Brain pericyte (primary cell): ENCODE data around the gene DRAXIN.

ENCODE experiments used
- DNase-seq: peaks from one replicate; pipeline ENCODE4 v3.0.0-alpha.2; 2012; ENCODE audit warnings: low read depth, low spot score

DRAXIN gene

GRCh38 chr1:11708554-11709350 is 17.2 kb downstream of the DRAXIN start:
- no peak for DNase-seq

DNA sequence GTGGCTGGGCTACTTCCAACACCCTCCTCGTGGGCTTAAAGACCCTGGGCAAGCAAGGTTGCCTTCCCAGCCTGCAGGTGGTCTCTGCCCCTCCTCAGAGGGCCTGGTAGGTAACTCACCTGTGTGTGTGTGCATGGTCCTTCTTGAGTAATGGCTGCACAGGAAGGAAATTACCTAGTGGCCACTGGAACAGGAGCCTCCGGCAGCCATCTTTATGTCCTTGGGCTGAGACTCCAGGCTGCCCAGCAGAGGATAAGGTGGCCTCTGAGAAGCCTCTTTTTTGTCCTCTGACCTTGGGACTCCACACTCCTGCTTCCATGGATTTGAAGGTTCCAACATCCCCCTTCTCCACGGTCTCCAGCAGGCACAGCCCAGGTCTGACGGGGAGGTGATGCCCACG is 20.0 kb downstream of the DRAXIN start:
- DNase-seq, result no peak

GRCh38 chr1:11712285-11712684 is 20.8 kb downstream of the DRAXIN start:
- no peak for DNase-seq

DNA sequence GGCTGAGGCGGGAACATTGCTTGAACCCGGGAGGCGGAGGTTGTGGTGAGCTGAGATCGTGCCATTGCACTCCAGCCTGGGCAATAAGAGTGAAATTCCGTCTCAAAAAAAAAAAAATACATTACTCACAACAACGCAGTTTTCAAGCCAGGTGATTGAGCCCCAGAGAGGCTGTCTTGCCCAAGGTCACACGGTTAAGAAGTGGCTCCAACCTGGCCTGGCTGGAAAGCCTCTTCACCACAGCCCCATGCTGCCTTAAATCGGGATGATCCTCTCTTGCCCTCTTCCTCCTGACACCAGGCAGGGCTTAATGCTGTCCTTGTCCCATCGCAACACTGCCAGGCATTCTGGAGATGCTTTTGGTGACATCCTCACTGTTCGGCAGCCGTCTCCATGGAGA is 21.6 kb downstream of the DRAXIN start:
- no peak for DNase-seq

DNA sequence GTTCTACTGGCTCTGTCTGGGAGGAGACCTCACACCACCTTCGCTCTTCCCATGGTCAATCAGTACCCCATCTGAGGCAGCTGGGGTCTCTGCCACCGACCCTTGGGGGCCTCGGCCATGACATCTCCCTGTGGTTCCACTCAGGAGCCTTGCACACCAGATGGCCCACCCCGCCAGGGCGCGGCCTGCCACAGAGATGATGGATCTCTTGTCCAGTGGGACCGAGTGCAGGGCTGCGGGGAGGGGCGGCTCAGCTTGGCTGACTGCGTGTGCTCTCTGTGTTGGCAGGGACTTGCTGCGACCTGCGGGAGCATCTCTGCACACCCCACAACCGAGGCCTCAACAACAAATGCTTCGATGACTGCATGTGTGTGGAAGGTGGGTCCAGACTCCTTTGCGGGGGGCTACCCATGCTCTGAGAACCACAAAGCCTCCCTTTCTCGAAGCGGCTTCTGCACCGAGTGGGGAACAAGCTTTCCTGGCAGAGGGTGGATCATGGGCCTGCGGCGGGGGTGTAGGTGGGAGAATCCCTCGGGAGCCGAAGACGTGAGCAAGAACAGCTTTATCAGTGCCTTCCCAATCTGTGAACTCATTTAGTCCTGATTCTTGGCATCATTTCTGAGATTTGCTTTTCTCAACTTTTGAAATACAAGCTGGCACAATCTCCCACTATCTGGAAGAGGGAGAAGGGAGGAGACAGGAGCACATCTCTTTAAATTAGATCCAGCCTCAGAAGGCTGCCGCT is 23.5 kb downstream of the DRAXIN start:
- DNase-seq, result no peak

- DNase-seq, result no peak
Observed at GRCh38 chr1:11719313-11720032, 28.0 kb downstream of the DRAXIN start.

- DNase-seq, result no peak
Observed at GRCh38 chr1:11720033-11720376, 28.5 kb downstream of the DRAXIN start.

DNA sequence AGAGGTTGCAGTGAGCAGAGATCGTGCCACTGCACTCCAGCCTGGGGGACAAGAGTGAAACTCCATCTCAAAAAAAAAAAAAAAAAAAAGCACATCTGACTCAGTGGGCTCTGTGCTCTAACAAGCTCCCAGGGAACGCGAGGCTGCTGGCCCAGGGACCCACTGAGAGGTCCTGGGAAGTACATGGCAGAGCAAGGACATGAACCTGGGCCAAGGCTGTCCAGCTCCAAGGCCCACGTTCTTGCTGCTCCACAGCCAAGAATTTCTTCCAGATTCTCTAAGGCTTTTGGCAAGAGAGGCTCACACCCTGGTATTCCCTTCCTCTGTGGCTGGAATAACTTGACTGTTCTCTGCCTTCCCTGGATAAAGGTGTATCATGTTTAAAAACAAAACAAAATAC is 29.0 kb downstream of the DRAXIN start:
- DNase-seq, result no peak

- DNase-seq, result no peak
Observed at GRCh38 chr1:11721311-11721710, 29.8 kb downstream of the DRAXIN start.

GRCh38 chr1:11722538-11722937 is 31.0 kb downstream of the DRAXIN start:
- no peak for DNase-seq

- DNase-seq, result no peak
Observed at GRCh38 chr1:11725616-11726015, 34.1 kb downstream of the DRAXIN start.

- no peak for DNase-seq
Observed at GRCh38 chr1:11727119-11727518, 35.6 kb downstream of the DRAXIN start.

DNA sequence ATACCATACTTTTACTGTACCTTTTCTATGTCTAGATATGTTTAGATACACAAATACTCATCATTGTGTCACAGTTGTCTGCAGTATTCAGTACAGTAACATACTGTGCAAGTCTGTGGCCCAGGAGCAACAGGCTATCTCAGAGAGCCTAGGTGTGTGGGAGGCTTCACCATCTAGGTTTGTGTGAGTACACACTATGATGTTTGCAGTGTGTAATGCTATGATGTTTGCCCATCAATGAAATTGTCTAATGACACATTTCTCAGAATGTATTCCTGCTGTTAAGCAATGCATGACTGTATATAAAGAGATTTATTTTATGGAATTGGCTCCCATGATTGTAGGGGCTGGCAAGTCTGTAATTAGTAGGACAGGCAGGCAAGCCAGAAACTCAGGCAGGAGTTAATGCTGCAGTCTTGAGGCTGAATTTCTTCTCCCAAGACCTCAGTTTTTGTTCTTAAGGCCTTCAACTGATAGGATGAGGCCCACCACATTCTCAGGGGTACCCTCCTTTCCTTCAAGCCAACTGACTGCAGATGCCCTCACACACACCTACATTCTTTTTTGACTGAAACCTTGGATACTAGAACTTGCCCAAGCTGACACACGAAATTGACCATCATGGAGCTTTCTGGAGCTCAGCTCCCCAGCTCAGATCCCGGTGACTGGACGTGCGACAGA is 36.8 kb downstream of the DRAXIN start:
- DNase-seq, result no peak

DNA sequence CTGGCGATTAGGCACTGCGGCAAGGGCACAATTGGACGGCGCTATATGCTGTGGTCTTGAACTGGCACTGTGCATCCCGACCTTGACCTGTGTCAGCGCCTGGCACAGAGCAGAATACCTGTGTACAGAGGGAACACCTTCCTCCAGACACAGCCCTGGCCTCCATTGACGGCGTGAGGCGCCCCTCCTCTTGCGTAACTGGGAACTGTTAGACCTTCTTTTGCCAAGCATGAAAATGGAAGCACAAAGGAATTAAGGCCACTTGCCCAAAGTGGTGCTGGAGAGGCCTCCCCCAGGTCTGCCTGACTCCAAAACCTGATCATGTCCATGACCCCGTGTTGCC is 37.6 kb downstream of the DRAXIN start:
- DNase-seq, result no peak

- no peak for DNase-seq
Observed at GRCh38 chr1:11729498-11730428, 38.3 kb downstream of the DRAXIN start.

DNA sequence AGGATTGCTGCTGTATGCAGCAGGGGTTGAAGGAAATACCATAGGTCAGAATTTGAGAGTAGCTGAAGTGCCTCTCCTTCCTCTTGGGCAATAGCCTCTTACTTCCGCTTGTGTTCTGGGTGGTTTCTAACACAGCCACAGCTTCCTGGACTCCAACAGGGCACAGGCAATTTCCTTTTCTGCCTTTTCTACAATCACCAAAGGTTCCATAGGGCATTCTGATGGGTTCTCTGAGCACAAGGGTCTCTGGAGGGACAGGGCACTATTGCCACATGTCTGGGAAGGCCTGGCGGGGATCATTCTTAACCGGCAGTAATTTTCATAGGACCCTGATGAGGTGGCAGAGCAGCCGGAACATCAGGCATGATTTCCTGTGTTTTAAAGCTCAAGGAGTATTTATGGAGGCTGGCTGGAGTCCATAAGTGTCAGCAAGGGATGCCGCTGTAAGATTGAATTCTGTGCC is 39.0 kb downstream of the DRAXIN start:
- DNase-seq, result no peak

- no peak for DNase-seq
Observed at GRCh38 chr1:11731691-11732283, 40.3 kb downstream of the DRAXIN start.

DNA sequence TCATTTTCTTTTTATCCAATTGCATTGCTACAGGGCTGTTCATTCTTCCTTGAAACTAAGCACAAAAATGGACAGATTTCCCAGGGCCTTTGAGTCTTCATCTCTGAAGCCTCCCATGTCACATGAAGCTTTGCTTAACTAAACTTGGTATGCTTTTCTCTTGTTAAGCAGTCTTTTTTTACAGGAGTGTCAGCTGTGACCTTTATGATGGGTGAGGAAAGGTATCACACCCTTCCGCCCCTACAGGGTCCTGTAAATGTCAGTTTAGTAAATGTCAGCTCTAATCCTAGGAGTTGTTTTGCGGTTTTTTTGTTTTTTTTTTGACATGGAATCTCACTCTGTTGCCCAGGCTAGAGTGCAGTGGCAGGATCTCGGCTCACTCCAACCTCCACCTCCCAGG is 41.8 kb downstream of the DRAXIN start:
- no peak for DNase-seq

DNA sequence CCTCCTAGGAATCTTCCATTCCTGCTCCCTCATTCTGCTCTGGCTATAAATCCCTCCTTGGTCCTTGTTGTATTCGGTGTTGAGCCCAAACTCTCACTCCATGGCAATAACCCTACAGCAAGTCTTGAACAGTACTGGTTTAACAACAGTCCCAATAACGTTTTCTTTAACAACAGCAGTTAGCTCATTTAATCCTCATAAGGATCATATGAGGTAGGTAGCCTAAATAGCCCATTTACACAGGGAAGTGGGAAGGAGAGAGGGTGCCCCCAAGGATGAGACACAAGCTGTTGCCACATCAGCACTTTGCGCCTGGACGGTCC is 44.0 kb downstream of the DRAXIN start:
- DNase-seq, result no peak

DNA sequence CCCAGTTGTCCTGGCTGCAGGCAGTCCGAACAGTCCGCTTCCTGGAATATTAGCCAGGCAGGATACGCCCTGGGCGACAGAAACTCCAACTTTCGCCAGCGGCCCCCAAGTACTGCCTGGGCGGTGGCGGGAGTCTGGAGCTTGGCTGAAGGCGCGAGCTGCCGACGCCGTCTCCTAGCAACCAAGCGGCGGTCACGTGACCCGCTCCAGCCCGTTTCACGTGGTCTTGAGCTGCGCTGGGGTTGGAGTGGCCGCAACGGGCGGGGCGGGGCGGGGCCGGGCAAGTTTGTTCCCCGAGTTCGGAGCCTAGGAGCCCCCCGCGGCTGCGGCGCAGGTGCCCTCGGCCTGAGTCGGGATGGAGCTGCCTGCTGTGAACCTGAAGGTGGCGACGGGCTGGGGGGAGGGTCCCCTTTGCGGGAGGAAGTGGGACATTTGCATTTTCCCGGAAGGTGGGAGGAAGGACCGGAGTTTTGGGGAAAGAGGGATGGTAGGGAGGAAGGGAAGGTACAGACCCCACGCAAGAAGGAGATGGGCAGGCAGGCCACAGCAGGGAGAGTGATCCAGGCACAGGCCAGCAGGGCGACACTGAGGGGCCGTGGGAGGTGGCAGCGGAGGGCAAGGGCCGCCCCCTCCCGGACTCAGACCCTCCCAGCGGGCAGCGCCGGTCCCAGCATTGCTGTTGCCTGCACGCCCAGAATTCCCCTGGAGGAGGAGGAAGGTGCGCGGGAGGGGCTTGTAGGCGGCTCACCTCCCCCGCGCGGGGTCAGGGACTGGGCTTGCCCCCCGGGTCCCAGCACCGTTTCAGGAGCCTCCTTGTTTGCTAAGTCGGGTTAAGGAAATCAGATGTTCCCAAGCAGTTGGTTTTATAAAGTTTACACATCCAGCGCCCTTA is 44.6 kb downstream of the DRAXIN start, which contains the start of gene AGTRAP:
AGTRAP (plus strand) TSS at position 283 of the 892 bp plus-strand sequence; CDS start at position 356, 73 bp downstream.
- peak; percentile 43 for DNase-seq
